HepG2 (cell line): ENCODE results near the gene EFCAB8.
A peak's percentile ranks its signal among the peaks of the same experiment; 100 is the strongest.

Experiments
- AKAP8 ChIP-seq: sonication (generic); formaldehyde crosslinking; IDR thresholded peaks from 2 replicates; pipeline ENCODE4 v1.5.1; 2020; ENCODE audit warnings: mild to moderate bottlenecking, missing genetic modification reagents
- CTCF ChIP-seq: sonication (generic); formaldehyde crosslinking; IDR thresholded peaks from 2 replicates; pipeline ENCODE4 v1.5.0; 2020; ENCODE audit warnings: mild to moderate bottlenecking, missing genetic modification reagents, moderate library complexity
- ETV5 ChIP-seq: IDR thresholded peaks from 2 replicates; pipeline ENCODE4 v1.6.1; 2018; ENCODE audit warnings: missing biosample characterization, missing genetic modification reagents, inconsistent platforms, borderline replicate concordance
- HDAC2 ChIP-seq: sonication (generic); formaldehyde crosslinking; IDR thresholded peaks from 2 replicates; pipeline ENCODE4 v1.4.0; 2020; ENCODE audit warnings: missing genetic modification reagents
- HNRNPLL ChIP-seq: fragments of 200-400 bp; formaldehyde crosslinking; IDR thresholded peaks from 2 replicates; pipeline ENCODE4 v1.6.1; 2017; ENCODE audit warnings: mild to moderate bottlenecking, low read depth, low read length; ENCODE audit not compliant: poor library complexity, severe bottlenecking
- JUND ChIP-seq: sonication (generic); formaldehyde crosslinking; IDR thresholded peaks from 2 replicates; pipeline ENCODE4 v1.8.0; 2022; ENCODE audit warnings: mild to moderate bottlenecking, missing genetic modification reagents
- POLR2A ChIP-seq, 2 experiments: IDR thresholded peaks; 2 replicates each; pipeline ENCODE4 v1.6.1; 2011; ENCODE audit warnings: low read depth in 2 of 2, low read length in 2 of 2, mild to moderate bottlenecking in 1 of 2, moderate library complexity in 1 of 2; ENCODE audit not compliant: insufficient read depth in 1 of 2
- TCF12 ChIP-seq, 2 experiments: fragments of 450-650 bp in 1 of 2; sonication (generic) in 1 of 2; formaldehyde crosslinking in 1 of 2; IDR thresholded peaks; 2 replicates each; pipeline versions ENCODE4 v1.6.1 to v1.8.0; 2017 to 2022; ENCODE audit warnings: antibody characterized with exemption in 1 of 2, mild to moderate bottlenecking in 1 of 2, missing genetic modification reagents in 1 of 2, moderate library complexity in 1 of 2
- ZNF530 ChIP-seq: sonication (generic); formaldehyde crosslinking; IDR thresholded peaks from 2 replicates; pipeline ENCODE4 v1.5.0; 2020; ENCODE audit warnings: low read depth, mild to moderate bottlenecking, missing genetic modification reagents
- ZNF841 ChIP-seq: sonication (generic); formaldehyde crosslinking; IDR thresholded peaks from 2 replicates; pipeline ENCODE4 v1.8.1; 2023; ENCODE audit warnings: missing genetic modification reagents, borderline replicate concordance
- ZZZ3 ChIP-seq: sonication (generic); formaldehyde crosslinking; IDR thresholded peaks from 2 replicates; pipeline ENCODE4 v1.4.0; 2020; ENCODE audit warnings: missing genetic modification reagents, mild to moderate bottlenecking, borderline replicate concordance

GRCh38 chr20:32978009-32978335, 119.2 kb downstream of the EFCAB8 start:
- TF ChIP-seq HNRNPLL (no peak), CTCF (CRISPR knock-in tag) (peak; percentile 42; the same call in 1 of the 2 replicates), TCF12 (IDR thresholded peaks at IDR 0.05) (no peak), TCF12 (CRISPR knock-in tag; IDR thresholded peaks at IDR 0.05) (no peak), AKAP8 (no peak), ZZZ3 (no peak), ZNF841 (CRISPR knock-in tag) (no peak), ETV5 (no peak), HDAC2 (CRISPR knock-in tag) (no peak), POLR2A (IDR thresholded peaks at IDR 0.05; ENCODE audit: insufficient read depth in 1 of 2, low read depth in 2 of 2, low read length in 2 of 2) (no peak), ZNF530 (CRISPR knock-in tag) (no peak), JUND (CRISPR knock-in tag) (no peak)
